ENCODE results near the gene FBXW11. TPM values are rescaled to one million over a fixed set of nuclear protein-coding genes. Genes with fewer than 3 reads are reported as not detected.

FBXW11 gene
- total and polyA plus RNA-seq, 2 donors (not counting 1 experiment from before 2014, with no cell fraction given) = 19.7 to 62.4 TPM

DNA sequence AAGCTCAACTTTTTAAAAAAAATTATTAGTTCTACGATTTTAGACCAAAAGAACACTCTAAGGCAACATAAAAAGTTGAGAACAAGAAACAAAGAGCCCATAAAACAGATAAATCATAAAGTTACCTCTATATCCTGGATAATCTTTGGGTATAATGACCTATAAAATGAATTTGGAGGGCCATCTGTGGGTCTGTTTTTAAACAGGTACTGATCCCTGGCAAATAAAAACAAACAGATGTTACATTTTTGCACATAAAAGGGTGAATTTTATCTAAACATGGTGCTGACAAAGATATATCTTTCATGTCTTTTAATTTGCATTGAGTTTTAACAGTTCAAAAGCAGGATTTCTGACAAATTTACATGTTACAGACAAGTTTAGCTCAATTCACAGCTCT, 107.6 kb downstream of the FBXW11 start:
- ATAC-seq (ENCODE audit: low read depth) (no peak), DNase-seq (no peak)
- no peaks in the 10 kb centered on the region for H3K9me3 Mint-ChIP-seq (ENCODE audit: insufficient read depth)
- no peak for TF ChIP-seq EZH2 (IDR thresholded peaks at IDR 0.05; ENCODE audit: borderline replicate concordance, insufficient read depth, low read depth, low read length, poor library complexity, severe bottlenecking)
- TF ChIP-seq, protein P1, sequence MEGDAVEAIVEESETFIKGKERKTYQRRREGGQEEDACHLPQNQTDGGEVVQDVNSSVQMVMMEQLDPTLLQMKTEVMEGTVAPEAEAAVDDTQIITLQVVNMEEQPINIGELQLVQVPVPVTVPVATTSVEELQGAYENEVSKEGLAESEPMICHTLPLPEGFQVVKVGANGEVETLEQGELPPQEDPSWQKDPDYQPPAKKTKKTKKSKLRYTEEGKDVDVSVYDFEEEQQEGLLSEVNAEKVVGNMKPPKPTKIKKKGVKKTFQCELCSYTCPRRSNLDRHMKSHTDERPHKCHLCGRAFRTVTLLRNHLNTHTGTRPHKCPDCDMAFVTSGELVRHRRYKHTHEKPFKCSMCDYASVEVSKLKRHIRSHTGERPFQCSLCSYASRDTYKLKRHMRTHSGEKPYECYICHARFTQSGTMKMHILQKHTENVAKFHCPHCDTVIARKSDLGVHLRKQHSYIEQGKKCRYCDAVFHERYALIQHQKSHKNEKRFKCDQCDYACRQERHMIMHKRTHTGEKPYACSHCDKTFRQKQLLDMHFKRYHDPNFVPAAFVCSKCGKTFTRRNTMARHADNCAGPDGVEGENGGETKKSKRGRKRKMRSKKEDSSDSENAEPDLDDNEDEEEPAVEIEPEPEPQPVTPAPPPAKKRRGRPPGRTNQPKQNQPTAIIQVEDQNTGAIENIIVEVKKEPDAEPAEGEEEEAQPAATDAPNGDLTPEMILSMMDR (IDR thresholded peaks at IDR 0.05) = no peak
- no CpG with 5 or more reads among the region's 1 CpG for WGBS (ENCODE audit: insufficient coverage)
- peaks cover 3% of the 10 kb centered on the region for H3K4me1 Mint-ChIP-seq
- Histone ChIP-seq H2AFZ (ENCODE audit: insufficient read depth, low read depth, low read length, poor library complexity, severe bottlenecking) (no peak overlapping the region), H3K36me3 (replicated peaks in 1 of 2; ENCODE audit: control extremely low read depth in 1 of 2, control insufficient read depth in 1 of 2, extremely low read depth in 1 of 2, insufficient read depth in 2 of 2, low read length in 1 of 2) (peaks cover 13 to 53% of the 10 kb centered on the region in 2 experiments), H4K20me1 (ENCODE audit: control insufficient read depth, insufficient read depth, low read length, poor library complexity, severe bottlenecking) (peaks cover 35% of the 10 kb centered on the region), H3K9ac (ENCODE audit: low read length) (no peak overlapping the region), H3K9me3 (ENCODE audit: control extremely low read depth in 1 of 3, control insufficient read depth in 2 of 3, insufficient read depth in 1 of 3, low read length in 2 of 3) (no peaks in the 10 kb centered on the region), H3K4me3 (ENCODE audit: control extremely low read depth in 1 of 5, extremely low read depth in 1 of 5, insufficient read depth in 1 of 5, low read depth in 2 of 5, low read length in 4 of 5) (no peak overlapping the region), H3K4me2 (replicated peaks; ENCODE audit: low read depth, low read length, poor library complexity, severe bottlenecking) (no peak overlapping the region), H3K27ac (ENCODE audit: low read length in 2 of 2) (no peak overlapping the region), H3K79me2 (ENCODE audit: control insufficient read depth, insufficient read depth, low read length) (peaks cover 36% of the 10 kb centered on the region), H3K27me3 (replicated peaks in 1 of 4; ENCODE audit: control extremely low read depth in 1 of 4, control insufficient read depth in 3 of 4, insufficient read depth in 4 of 4, low read length in 3 of 4) (no peaks in the 10 kb centered on the region), H3K4me1 (ENCODE audit: control insufficient read depth in 2 of 2, insufficient read depth in 2 of 2, low read length in 2 of 2) (no peaks in the 10 kb centered on the region)
- intact Hi-C loops (cut with micrococcal nuclease) = no loop called here
- no peaks in the 10 kb centered on the region for H3K27me3 Mint-ChIP-seq
- CTCF ChIA-PET = interaction anchor here (1.4 to 2.3 kb wide), 4 partner anchors 10 to 480 kb away, joined by 3 to 16 read pairs (median 8); partner anchors contain the start of gene FGF18
- H3K27ac Mint-ChIP-seq = no peak overlapping the region
- H3K4me3 Mint-ChIP-seq = no peak overlapping the region
- POLR2A ChIA-PET = interaction anchor here (0.6 kb wide), 1 partner anchor 917 kb away, joined by 8 read pairs; no protein-coding TSS in a partner anchor

DNA sequence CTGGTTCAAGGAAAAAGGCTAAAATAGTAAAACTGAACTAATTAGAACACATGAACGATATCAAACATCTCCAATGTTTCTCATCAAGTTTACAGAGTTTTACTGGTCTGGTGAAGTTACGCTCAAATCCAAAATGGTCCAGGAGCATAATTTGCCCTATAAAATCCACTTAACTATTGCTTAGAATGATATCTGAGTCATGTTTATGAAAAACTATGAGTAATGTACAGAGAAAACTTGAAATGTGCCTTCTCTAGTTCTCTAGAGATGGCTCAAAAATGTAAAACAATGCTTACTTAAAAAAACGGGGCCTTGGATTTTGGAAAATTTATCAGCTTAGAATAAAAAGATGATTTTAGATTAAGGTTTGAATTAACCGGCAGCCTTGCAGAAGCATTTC, 108.1 kb downstream of the FBXW11 start:
- peaks cover 31% of the 10 kb centered on the region for H3K79me2 ChIP-seq (ENCODE audit: control insufficient read depth, insufficient read depth, low read length)
- intact Hi-C loops (cut with micrococcal nuclease) = no loop called here
- Mint-ChIP-seq H3K27me3 (no peaks in the 10 kb centered on the region), H3K9me3 (ENCODE audit: insufficient read depth) (no peaks in the 10 kb centered on the region), H3K27ac (no peak overlapping the region), H3K4me3 (no peak overlapping the region), H3K4me1 (peaks cover 2% of the 10 kb centered on the region)
- no peak overlapping the region for H3K4me2 ChIP-seq (replicated peaks; ENCODE audit: low read depth, low read length, poor library complexity, severe bottlenecking)
- H3K27me3 ChIP-seq (replicated peaks in 1 of 4; ENCODE audit: control extremely low read depth in 1 of 4, control insufficient read depth in 3 of 4, insufficient read depth in 4 of 4, low read length in 3 of 4) = no peaks in the 10 kb centered on the region
- ATAC-seq (ENCODE audit: low read depth) = no peak
- ChIA-PET CTCF (interaction anchor here (1.4 to 2.3 kb wide), 4 partner anchors 10 to 479 kb away, joined by 3 to 16 read pairs (median 8); partner anchors contain the start of gene FGF18), POLR2A (no interaction called here)
- peaks cover 15 to 57% of the 10 kb centered on the region in 2 experiments for H3K36me3 ChIP-seq (replicated peaks in 1 of 2; ENCODE audit: control extremely low read depth in 1 of 2, control insufficient read depth in 1 of 2, extremely low read depth in 1 of 2, insufficient read depth in 2 of 2, low read length in 1 of 2)
- WGBS (ENCODE audit: insufficient coverage) = no CpG with 5 or more reads among the region's 4 CpGs
- H4K20me1 ChIP-seq (ENCODE audit: control insufficient read depth, insufficient read depth, low read length, poor library complexity, severe bottlenecking) = peaks cover 30% of the 10 kb centered on the region
- H3K4me3 ChIP-seq (ENCODE audit: control extremely low read depth in 1 of 5, extremely low read depth in 1 of 5, insufficient read depth in 1 of 5, low read depth in 2 of 5, low read length in 4 of 5) = no peak overlapping the region
- no peaks in the 10 kb centered on the region for H3K9me3 ChIP-seq (ENCODE audit: control extremely low read depth in 1 of 3, control insufficient read depth in 2 of 3, insufficient read depth in 1 of 3, low read length in 2 of 3)
- DNase-seq = no peak
- H3K9ac ChIP-seq (ENCODE audit: low read length) = no peak overlapping the region
- H3K4me1 ChIP-seq (ENCODE audit: control insufficient read depth in 2 of 2, insufficient read depth in 2 of 2, low read length in 2 of 2) = no peaks in the 10 kb centered on the region
- no peak overlapping the region for H3K27ac ChIP-seq (ENCODE audit: low read length in 2 of 2)
- H2AFZ ChIP-seq (ENCODE audit: insufficient read depth, low read depth, low read length, poor library complexity, severe bottlenecking) = no peak overlapping the region
- no peak for TF ChIP-seq EZH2 (IDR thresholded peaks at IDR 0.05; ENCODE audit: borderline replicate concordance, insufficient read depth, low read depth, low read length, poor library complexity, severe bottlenecking)
- TF ChIP-seq, protein P1 (IDR thresholded peaks at IDR 0.05) = no peak
